H1 (cell line): ENCODE data around the gene CTSK.
"Not testable (repeated sequence)": the region's sequence is repeated elsewhere in the genome, so short reads cannot be mapped to it uniquely, and the experiment has no call there.

Source experiments
- EGR1 ChIP-seq: IDR thresholded peaks from 2 replicates; pipeline ENCODE4 v1.6.1; 2011; ENCODE audit warnings: low read depth, low read length, borderline replicate concordance
- EP300 ChIP-seq, 2 experiments: IDR thresholded peaks; 1 replicate in 1 of 2; 2 replicates in 1 of 2; pipeline ENCODE4 v1.6.1; 2011 to 2012; ENCODE audit warnings: low read depth in 2 of 2, low read length in 2 of 2, mild to moderate bottlenecking in 2 of 2, borderline replicate concordance in 1 of 2, inconsistent platforms in 1 of 2, moderate library complexity in 1 of 2
- HDAC6 ChIP-seq: IDR thresholded peaks from one replicate; pipeline ENCODE4 v1.7.1; 2012; ENCODE audit warnings: low read depth, mild to moderate bottlenecking, inconsistent platforms, low read length, moderate library complexity
- NANOG ChIP-seq: IDR thresholded peaks from 2 replicates; pipeline ENCODE4 v1.6.1; 2011; ENCODE audit warnings: low read length, low read depth, mild to moderate bottlenecking, inconsistent platforms; ENCODE audit not compliant: insufficient read depth, poor library complexity, severe bottlenecking
- POLR2A ChIP-seq, 2 experiments: IDR thresholded peaks; 1 replicate in 1 of 2; 2 replicates in 1 of 2; pipeline ENCODE4 v1.6.1; 2011; ENCODE audit warnings: low read depth in 2 of 2, low read length in 2 of 2, mild to moderate bottlenecking in 2 of 2; ENCODE audit errors: control extremely low read depth in 1 of 2
- RBBP5 ChIP-seq: IDR thresholded peaks from 2 replicates; pipeline ENCODE4 v1.7.1; 2012; ENCODE audit warnings: low read depth, mild to moderate bottlenecking, inconsistent platforms, low read length, moderate library complexity, borderline replicate concordance
- SUZ12 ChIP-seq: fragments of 200-600 bp; sonication (generic); IDR thresholded peaks from 2 replicates; pipeline ENCODE4 v1.6.1; 2012; ENCODE audit warnings: mild to moderate bottlenecking, inconsistent platforms, low read length, moderate library complexity, mixed read lengths
- USF2 ChIP-seq: IDR thresholded peaks from 2 replicates; pipeline ENCODE4 v1.6.1; 2011; ENCODE audit warnings: low read length, improper control_type of control experiment
- TF ChIP-seq, protein P1 (sequence below), 3 experiments: IDR thresholded peaks; 1 replicate in 2 of 3; 2 replicates in 1 of 3; pipeline versions ENCODE4 v1.5.1 to v1.6.1; 2011; ENCODE audit warnings: low read length in 3 of 3, mild to moderate bottlenecking in 3 of 3, inconsistent platforms in 2 of 3, low read depth in 1 of 3, moderate library complexity in 1 of 3; ENCODE audit not compliant: insufficient read depth in 1 of 3; ENCODE audit errors: control extremely low read depth in 1 of 3

DNA sequence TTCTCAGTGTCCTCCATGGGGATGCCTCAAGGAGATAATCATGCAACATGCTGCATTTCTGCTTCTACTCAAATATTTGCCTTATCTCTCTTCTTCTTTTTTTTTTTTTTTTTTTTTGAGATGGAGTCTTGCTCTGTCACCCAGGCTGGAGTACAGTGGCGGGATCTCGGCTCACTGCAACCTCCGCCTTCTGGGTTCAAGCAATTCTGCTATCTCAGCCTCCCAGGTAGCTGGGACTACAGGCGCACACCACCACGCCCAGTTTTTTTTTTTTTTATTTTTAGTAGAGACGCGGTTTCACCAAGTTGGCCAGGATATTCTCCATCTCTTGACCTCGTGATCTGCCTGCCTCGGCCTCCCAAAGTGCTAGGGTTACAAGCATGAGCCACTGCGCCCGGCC is 32.8 kb upstream of the CTSK start:
- not testable (repeated sequence) for TF ChIP-seq SUZ12; USF2; HDAC6; EP300 (IDR thresholded peaks at IDR 0.05; ENCODE audit: borderline replicate concordance in 1 of 2, low read depth in 2 of 2, low read length in 2 of 2); POLR2A (IDR thresholded peaks at IDR 0.05; ENCODE audit: control extremely low read depth in 1 of 2, low read depth in 2 of 2, low read length in 2 of 2); EGR1; NANOG; RBBP5
- TF ChIP-seq, protein P1, sequence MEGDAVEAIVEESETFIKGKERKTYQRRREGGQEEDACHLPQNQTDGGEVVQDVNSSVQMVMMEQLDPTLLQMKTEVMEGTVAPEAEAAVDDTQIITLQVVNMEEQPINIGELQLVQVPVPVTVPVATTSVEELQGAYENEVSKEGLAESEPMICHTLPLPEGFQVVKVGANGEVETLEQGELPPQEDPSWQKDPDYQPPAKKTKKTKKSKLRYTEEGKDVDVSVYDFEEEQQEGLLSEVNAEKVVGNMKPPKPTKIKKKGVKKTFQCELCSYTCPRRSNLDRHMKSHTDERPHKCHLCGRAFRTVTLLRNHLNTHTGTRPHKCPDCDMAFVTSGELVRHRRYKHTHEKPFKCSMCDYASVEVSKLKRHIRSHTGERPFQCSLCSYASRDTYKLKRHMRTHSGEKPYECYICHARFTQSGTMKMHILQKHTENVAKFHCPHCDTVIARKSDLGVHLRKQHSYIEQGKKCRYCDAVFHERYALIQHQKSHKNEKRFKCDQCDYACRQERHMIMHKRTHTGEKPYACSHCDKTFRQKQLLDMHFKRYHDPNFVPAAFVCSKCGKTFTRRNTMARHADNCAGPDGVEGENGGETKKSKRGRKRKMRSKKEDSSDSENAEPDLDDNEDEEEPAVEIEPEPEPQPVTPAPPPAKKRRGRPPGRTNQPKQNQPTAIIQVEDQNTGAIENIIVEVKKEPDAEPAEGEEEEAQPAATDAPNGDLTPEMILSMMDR (IDR thresholded peaks at IDR 0.05; ENCODE audit: control extremely low read depth in 1 of 3, insufficient read depth in 1 of 3, low read depth in 1 of 3, low read length in 3 of 3) = not testable (repeated sequence)
